GM18867 (cell line): ENCODE data around the gene ARHGEF35.
"Not testable (repeated sequence)": the region's sequence is repeated elsewhere in the genome, so short reads cannot be mapped to it uniquely, and the experiment has no call there.

Experiments used
- ATAC-seq: cut with Tn5 transposase; IDR thresholded peaks from one replicate; pipeline ENCODE4 v1.9.1; 2021; ENCODE audit warnings: mild to moderate bottlenecking, moderate library complexity; ENCODE audit not compliant: unreplicated experiment

The ARHGEF35 gene

DNA sequence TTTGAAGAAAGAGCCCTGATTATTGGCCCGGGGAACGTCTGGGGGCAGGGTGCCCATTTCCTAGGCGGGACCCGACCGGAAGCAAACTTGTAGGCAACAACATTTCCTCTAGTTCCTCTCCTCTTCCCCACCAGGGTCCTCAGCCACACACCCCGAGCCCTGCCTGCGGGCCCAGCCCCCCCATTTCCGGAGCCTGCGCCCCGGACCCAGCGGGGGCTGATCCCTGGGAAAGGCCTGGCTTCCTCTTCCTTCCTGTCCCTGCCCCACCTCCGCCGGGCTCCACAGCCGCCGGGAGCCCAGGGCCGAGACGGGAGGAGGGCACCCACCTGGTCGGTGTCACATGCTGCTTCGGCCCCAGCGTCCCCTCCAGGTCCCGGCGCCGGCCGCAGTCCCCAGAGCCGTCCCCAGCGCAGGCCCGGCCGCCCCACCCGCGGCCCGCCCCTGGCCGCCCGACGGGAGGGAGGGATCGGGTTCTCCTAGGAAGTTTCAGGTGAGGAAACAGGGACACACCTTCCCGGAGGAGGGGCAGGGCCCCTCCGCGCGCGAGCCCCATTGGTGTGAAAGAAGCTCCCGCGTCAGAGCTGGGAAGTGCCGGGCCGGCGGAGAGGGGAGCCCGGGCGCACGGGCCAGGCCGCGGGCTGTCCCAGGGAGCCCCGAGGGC, at the start of gene ARHGEF35:
Gene ARHGEF35, minus strand, starts transcription at position 622 of the 661 bp plus-strand sequence. CDS start 7,450 bp downstream, outside the sequence.
- peak; percentile 77 for ATAC-seq

DNA sequence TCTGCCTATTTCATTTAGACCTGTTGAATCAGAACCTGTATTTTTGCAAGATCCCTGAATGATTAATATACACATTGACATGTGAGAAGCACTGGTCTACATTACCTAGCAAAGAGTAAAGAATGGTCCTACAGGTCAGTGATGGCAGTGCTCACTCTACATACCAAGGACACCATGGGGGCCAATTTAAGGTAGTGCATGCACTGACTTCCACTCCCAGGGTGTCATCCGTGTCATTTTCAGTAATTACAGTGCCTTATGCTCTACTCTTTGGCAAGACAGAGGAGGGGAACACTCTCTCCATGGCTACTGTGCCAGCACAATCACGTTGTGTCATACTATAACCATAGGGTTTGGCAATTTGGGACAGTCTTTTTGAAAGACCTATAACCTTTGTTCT, 49.7 kb upstream of the ARHGEF35 start:
- not testable (repeated sequence) for ATAC-seq

DNA sequence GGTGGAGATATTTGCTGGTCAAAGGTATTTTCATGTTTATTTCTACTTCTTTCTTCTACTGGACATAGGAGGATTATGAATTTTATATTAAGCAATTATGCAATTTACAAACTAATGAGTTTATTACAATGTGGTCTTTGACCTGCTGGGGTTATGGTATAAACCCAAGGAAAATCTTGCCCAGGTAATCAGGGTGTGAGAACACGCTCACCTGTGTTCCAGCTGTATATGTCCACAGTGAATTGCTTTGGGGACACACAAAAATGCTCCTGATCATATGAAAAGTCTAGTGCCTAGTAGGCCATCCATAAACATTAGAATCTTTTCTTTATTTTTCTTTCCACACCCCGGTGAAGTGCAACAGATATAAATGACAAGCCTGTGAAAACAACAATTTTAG, 43.7 kb upstream of the ARHGEF35 start, which contains the start of gene OR2A42:
Gene OR2A42, minus strand, starts transcription at position 241 of the 400 bp plus-strand sequence. CDS start 6,762 bp downstream, outside the sequence.
- ATAC-seq = not testable (repeated sequence)

DNA sequence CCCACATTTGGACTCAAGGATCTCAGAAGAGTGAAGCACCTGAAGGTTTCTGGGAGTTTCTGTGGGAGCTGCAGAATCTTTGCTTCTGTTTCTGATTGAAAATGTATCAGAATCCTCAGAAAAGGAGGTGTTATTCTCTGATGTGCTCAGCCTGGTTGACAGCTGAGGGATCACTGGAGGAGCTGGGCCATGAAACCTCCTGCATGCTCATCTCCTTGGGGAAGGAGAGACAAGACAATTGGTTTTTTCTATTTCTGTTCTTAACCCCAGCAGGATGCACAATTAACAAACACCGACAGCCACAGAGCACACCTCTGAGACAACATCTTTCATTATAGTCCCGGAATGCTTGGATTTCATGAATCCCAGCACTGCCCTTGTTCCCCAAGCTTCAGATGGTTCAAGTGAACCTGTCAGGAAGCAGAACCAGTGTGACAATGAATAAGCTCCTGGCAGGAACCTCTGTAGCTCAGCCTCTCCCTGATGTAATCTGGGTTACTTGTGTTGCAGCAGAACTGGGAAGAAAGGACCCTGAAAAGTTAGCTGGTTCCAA, 43.0 kb upstream of the ARHGEF35 start:
- not testable (repeated sequence) for ATAC-seq

DNA sequence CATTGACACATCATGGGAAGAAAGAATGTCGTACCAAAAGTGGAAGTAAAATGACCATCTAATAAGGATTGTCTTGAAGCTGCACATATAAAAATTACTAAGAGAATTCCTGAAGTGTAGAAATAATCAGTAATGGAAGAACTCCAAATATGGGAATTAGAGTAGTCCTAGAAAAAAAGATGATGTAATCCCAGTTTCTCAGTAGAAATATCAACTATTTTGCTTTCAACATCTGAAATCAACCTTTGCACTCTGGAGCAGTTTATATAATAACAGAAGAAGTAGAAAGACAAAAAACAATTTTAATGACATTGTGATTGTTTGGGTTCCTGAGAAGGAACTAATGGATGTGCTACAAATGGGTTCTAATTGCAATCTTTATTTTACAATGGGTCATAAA, 37.4 kb upstream of the ARHGEF35 start:
- ATAC-seq = not testable (repeated sequence)

DNA sequence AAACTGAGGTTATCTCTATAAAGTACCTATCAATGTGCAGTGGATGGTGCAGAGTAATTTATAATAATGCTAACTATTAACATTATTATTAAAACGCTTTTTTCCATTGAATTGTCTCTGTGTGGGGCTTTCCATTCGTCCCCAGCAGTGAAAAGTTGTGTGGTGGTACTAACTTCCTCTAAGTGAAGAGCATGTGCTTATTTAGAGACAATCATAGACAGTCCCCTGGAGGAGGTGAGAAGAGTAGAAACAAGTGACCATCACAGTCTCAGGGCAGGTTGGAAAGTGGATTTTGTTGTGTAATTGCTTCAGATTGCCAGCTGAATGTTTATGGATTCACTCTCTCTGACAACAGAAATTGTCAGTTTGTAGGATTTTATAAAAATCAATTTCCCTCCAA, 35.4 kb upstream of the ARHGEF35 start:
- not testable (repeated sequence) for ATAC-seq

DNA sequence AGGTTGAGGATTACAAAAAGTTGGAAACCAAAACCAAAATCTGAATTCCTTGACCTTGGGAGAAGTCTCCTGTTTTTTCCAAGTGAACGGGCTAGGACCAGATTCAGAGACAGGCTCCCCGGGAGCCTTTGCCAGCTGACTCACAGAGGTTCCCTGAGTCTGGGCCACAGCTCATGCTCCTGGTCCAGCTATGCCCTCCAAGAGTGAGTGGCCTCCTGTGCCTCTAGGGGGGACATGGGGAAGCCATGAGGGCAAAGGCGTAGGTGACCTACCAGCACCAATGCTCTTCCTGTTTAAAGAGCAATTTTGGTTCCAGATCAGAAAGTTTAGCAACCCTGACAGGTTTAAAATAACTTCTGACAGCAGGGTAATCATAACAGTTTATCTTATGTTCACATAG, 33.2 kb upstream of the ARHGEF35 start:
- not testable (repeated sequence) for ATAC-seq

DNA sequence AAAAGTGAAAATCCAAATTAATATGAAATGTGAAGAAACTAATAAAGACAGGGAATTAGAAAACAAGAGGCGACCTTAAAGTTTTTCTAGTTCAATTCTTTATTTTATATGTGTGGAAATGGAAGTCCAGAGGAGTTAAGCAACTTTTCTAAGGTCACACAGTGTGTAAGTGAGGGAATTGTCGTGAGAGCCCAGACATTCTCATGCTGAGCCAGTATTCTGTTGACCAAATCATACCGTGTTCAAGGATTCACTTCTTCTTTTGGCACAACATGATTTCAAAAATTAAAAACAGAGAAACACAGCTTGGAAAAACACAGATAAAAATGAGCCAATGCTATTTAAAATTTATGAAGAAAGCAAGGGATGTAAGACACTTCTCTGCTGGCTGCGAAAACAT, 31.2 kb upstream of the ARHGEF35 start:
- ATAC-seq = not testable (repeated sequence)

DNA sequence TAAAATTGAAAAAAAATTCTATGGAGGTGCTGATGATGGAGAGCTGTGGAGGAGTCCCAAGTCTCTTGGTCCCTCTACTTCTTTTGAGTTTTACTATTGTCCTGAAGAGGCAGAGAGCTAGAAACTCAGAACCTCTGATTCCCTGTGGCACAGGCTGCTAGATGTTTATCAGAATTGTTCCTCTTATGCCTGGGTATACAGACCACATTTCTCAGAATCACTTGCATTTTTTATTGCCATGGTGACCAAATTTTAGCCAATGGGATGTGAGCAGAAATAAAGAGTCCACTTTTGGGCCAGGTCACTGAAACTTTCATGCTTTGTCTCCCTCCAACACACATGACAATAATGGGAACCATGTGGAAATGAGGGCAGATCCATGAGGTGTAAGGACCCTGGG, 28.0 kb upstream of the ARHGEF35 start:
- ATAC-seq = not testable (repeated sequence)

DNA sequence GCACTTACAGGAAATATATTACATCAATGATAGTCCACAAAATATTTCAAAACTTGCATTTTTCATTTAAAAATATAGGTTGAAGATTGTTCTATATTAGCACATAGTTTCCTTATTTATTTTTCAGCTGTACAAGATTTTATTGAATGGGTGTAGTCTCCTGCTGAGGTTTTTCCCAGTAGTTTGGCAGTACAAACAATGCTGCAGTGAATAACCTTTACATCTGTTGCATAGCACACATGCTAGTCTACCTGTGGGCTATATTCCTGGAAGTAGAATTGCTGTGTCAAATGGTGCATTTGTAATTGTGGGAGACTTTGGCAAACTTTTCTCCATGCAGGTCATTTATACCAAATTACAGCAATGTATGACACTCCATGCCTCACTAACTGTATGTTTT, 24.9 kb upstream of the ARHGEF35 start:
- not testable (repeated sequence) for ATAC-seq

DNA sequence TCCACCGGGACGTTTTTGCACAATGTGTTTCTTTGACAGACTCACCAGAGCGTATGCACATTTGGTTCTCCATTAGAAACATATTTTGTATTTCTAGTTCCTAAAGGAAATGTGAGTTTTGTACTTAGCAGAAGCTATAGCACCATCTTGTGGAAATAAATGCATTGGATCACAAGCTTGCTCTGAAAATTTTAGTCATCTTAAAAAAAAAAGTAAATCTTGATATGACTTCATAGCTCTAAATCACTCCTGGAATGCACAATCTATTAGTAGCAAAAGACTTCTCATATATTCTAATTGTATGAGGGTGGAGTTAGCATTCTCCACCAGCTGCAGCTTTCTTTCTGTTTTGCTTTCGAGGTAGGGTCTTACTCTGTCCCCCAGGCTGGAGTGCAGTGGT, 23.5 kb upstream of the ARHGEF35 start:
- peak; percentile 52 for ATAC-seq

DNA sequence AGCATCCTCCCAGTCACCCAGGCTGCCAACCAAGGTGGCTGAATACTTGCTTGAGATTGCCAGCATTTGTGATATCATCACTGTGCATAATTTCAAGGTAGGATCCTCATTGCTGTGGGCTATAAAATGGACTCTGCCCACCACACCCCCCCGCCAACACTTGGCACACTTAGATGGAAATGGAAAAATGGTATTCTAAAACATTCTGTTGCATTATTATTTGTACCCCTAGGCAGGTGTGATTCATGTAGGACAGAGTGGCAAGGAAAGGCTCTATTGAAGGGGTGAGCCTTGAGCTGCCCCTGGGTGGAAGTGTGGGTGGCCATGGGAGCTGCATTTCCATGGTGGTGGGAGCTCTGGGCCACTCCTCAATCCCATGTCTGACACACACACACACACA, 22.9 kb upstream of the ARHGEF35 start:
- not testable (repeated sequence) for ATAC-seq

DNA sequence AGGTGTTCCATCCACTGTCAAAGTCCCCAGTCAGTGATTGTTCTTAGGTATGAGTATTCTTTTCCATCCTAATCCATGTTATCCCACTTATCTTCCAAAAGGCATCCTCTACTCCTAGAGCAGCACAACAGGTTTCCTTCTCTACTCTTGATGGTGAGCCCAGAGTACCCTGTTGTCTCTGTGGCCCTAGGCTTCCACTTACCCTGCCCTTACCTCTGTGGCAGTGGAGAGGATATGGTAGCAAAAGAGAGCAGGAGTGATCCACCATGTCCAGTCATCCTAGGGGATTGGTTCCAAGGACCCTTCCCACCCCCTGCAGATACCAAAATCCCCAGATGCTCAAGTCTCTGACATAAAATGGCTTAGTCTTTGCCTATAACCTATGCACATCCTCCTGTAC, 21.6 kb upstream of the ARHGEF35 start:
- not testable (repeated sequence) for ATAC-seq

DNA sequence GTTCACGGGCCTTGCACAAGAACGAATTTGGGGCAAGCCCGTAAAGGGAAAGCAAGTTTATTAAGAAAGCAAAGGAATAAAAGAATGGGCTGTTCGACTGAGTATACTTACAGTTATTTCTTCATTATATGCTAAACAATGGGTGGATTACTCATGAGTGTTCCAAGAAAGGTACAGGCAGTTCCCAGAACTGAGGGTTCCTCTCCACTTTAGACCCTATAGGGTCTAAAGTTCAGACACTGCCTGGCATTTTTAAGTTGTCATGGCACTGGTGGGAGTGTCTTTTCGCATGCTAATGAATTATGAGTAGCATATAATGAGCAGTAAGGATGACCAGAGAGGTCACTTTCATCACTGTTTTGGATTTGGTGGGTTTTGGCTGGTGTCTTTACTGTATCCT, 9.7 kb upstream of the ARHGEF35 start:
- not testable (repeated sequence) for ATAC-seq

DNA sequence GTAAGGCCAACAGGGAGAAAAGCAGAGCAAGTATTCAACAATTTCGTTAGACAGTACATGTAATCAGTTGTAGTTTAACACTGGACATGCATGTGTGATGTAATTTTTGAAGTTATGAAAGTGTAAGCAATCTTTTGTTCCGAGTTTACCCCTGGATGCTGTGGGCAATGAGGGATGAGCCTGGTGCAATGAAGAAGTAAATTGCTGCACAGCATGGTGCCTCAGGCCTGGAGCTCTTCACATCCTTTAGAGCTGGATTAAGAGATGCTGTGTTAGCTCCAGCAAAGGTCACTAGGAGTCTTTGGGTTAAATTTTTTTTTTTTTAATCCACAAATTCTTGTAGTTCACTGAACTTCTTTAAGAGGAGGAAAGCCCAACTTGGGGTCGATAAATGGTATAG, 7.5 kb upstream of the ARHGEF35 start:
- ATAC-seq = not testable (repeated sequence)

DNA sequence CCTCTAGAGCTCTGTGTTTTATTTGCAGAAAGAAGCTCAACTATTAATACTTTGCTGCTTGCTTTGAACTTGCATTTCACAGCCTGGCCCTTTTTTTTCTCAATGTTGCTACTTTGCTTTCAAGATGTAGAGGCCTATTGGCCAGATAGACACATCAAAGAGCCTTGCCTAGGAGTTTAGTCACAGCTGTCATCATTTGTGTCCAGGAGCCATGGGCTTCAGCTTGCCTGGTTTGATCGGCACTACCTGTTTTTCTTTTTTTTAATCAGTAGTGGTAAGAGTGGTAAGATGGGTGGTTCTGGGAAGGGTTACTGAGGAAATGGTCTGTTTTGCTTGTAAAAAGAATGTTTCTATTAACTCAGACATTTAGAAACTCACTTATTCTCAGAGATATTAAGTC, 6.3 kb upstream of the ARHGEF35 start:
- ATAC-seq = peak; percentile 34

DNA sequence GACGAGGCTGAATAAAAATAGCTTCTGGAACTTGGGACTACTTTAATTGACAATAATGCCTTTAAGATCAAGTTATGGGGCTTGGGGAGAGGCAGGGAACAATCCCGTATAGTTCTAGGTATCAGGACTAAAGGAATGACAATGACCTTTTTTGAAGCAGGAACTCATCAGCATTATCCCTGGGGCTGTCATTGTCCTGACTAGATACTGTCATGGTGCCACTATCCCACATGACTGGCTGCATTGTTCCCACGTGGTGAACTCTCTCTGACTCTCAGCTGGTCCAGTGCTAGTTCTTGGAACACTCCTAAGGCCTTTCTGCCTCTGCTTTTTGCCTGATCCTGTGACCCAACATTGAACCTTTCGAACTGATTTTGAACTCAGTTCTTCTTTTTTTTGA, 3.3 kb upstream of the ARHGEF35 start:
- not testable (repeated sequence) for ATAC-seq

DNA sequence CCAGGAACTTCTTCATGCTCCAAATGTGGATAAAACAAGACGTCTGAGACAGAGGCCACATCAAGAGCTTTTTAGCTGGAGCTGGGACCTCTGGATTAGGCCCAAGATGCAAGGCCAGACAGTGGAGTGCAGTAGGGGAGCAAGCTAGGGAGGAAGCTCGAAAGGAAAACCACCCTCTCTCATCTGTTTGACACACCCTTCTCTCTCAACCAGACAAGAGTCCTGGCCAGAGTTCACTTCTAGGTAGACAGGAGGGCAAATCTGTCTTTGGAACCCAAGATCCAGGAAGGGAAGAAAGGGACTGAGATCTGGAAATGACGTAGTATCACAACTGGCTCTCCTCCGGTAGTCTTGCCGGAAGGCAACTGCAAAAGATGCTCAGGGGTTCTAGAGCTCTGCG, 1.2 kb downstream of the ARHGEF35 start:
- ATAC-seq = not testable (repeated sequence)

DNA sequence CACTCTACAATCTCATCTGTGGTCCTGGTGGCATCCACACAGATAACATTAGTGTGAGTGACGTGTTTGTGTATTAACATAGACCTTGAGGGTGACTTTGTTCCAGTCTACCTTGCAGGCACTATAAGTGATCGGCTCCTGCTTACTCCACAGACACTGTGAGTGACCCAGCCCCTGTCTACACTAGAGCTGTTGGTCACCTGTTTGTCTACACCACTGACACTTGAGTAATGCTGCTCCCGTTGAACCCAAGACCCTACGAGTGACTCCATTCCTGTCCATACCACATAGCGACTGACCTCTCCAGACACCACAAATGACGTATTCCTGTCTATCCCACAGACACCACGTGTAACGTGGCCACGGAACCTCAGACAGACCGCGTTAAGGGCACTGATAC, 1.9 kb downstream of the ARHGEF35 start:
- not testable (repeated sequence) for ATAC-seq

DNA sequence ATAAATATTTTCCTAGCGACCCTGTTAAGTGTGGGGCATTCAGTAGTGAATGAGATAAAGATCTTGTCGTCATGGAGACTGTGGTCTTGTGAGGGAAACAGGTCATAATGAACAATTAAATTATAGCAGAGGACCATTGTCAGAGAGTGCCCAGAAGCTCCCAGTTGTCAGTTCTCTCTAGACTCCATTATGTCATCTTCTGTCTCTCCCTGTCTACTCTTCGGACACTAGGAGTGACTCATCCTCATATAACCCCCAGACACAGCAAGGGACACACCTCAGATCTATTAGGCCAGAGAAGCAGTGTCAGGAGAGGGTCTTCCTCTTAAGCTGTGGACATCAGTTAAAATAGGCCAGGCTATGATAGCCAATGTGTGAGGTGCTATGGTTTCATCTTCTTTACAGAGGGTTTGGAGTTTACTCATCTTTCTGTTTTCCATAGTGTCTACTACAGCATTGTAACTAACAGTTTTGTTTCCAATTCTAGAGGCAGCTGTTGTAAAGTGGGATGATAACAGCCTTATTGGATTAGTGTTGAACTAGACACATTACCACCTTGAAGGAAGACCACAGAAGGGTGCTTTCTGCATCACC, 7.0 kb downstream of the ARHGEF35 start:
- not testable (repeated sequence) for ATAC-seq

DNA sequence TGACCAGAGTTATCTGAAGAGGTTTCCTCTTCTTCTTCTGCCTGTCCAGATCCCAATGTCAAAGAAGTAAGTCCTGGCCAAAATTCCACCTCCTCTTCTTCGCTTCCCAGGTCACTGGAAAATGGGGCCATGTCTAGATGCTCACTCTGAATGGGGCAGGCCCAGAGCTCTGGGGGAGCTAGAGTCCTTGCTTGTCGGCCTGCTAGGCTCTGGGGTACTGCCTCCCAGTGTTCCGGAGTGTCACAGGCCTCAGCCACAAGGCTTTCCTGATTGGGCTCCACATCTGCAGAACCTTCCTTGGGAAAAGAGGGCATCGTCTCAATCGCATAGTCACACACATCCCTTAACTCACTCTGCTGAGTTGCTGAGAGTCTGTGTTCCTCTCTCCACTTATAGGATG, 7.8 kb downstream of the ARHGEF35 start:
- not testable (repeated sequence) for ATAC-seq

DNA sequence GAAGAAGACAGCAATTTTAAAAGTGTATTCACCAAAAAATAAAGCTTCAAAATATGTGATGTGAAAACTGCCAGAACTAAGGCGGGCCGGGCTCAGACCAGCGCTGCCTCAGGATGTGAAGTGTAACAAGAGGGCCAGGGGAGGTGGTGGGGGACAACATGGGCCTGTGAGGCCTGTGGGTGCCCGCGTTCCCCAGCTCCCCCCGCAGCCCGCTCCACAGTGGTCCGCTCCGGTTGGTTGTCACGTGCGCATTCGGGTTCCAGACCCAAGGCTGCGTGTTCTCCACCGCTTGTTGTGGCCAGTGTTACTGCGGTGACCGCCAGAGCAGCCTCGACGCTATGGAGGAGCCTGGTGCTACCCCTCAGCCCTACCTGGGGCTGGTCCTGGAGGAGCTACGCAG, 12.5 kb downstream of the ARHGEF35 start, which contains the start of gene CTAGE4:
Gene CTAGE4, plus strand, starts transcription at position 301 of the 400 bp plus-strand sequence. Its CDS starts 38 bp downstream, at position 339.
- ATAC-seq = not testable (repeated sequence)
